NCI-H1417 (cell line): ENCODE measurements around the gene LRP8.
A peak's percentile ranks its signal among the peaks of the same experiment; 100 is the strongest.
"Not testable (repeated sequence)": the region's sequence is repeated elsewhere in the genome, so short reads cannot be mapped to it uniquely, and the experiment has no call there.

ENCODE experiments used
- DNase-seq, 3 experiments: peaks; one replicate each; lab custom pipeline; 2025; lab: John Stamatoyannopoulos, UW

Gene LRP8

DNA sequence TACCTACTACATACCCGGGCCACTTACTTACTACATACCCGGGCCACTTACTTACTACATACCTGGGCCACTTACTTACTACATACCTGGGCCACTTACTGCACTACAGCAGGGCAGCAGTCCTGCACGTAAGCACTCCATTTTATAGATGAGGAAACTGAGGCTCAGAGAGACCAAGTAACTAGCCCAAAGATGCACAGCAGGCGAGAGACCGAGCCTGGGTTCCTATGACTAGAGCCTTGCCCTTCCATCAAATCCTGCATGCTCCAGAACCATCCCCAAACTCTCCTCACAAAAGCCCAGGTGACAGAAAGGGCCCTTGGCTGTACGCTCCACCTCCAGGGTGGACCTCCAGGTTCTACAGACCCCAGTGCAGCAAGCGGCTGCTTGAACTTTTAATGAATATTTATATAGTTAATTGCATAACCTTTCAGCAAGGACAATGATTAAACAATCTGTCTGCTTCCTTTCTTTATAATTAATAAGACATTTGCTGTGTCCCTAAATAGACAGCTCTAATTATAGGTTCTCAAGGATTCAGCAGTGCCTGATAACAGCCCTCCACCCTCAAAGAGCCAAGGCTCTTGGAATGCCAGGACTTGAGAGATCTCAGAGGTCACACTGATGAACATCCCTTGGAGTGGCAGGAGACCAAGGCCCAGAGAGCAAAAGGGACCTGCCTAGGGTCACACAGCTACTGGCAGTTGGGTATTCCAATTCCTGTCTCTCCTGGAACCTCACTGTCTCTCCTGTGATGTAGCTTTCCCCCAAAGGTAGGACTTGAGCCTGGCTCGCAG is 43.4 kb downstream of the LRP8 start:
- DNase-seq = no peak

DNA sequence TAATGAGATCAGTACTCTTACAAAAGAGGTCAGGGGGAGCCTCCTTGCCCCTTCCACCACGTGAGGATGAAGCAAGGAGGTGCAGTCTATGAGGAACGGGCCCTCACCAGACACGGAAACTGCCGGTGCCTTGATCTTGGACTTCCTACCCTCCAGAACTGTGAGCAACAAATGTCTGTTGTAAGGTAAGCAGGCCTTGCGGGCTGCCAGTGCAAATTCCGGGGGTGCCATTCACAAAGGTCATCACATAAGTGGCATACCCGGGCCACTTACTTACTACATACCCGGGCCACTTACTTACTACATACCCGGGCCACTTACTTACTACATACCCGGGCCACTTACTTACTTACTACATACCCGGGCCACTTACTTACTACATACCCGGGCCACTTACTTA is 44.7 kb downstream of the LRP8 start:
- not testable (repeated sequence) for DNase-seq

DNA sequence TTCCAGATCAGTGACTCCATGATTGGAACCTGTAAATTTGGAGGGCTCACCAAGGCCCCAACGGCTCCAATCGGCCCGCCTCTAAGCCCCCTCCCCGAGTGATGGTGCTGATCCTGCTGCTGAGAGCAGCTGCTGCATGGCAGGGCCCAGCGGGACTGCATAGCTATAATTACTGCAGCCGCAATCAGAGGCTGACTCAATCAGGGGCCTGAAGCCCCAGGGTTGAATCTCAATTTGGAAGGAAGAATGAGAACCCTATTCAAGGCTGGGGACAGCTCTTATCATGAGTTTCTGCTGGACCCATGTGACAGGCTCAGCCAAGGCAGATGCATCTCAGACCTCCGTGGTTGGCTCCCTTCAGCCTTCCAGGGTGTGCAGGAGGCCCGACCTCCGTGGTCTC is 46.7 kb downstream of the LRP8 start:
- DNase-seq = peak in 1 of 3 experiments; percentile 6

DNA sequence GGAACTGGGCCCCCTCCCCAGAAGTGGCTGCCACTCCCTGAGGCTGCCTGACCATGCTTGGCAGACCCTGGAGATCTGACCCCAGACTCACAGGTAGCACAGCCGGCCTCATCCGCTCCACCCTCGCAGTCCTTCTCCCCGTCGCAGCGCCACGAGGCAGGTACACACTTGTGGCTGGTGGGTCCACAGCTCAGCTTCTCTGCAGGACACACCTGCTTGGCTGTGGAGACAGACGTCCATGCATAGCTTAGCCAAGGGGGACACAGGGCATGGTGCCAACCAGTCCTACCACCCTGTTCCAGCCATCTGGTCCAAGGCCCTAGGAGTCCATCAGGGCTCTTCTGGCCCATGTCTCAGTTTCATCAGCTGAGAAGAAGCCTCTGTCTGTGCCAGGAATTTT is 47.4 kb downstream of the LRP8 start:
- no peak for DNase-seq

DNA sequence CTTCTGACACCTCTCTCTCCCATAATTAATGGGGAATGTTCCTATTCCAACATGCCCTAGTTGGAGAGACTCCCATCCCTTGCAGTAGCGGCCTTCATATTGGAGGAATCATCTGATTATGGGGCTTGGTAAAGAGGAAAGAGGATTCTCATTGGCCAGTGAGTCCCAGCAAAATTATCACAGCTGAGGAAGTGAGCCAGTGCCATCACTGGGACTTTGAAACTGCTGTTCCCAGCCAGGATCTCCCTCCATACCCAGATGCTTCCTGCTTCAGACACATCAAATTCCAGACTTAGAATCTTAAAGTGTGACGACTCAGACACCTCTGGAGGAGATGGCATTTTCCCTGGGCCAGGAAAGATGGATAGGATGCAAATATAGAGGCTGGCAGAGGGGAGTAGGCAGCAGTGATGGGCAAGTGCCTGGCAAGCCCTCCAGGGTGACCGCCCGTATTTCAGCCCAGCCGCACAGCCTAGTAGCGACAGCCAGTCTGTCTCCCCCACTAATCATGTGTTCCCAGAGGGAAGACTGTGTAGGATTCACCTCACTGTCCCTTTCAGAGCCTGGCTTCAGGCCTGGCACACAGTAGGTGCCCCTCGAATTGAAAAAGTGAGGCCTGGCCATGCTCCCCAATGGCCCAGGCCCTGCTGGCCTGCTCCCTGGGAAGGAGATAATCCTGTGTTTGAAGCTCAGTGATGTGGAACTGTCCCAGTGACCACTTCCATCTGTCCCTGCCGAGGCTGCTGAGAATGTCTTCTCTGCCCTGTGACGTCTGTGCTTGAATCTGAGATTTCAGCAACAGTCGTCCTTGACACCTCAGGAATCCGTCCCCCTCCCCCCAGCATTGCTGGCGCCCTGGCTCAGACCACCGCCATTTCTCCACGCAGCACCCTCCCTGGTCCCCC is 48.3 kb downstream of the LRP8 start:
- DNase-seq = no peak

DNA sequence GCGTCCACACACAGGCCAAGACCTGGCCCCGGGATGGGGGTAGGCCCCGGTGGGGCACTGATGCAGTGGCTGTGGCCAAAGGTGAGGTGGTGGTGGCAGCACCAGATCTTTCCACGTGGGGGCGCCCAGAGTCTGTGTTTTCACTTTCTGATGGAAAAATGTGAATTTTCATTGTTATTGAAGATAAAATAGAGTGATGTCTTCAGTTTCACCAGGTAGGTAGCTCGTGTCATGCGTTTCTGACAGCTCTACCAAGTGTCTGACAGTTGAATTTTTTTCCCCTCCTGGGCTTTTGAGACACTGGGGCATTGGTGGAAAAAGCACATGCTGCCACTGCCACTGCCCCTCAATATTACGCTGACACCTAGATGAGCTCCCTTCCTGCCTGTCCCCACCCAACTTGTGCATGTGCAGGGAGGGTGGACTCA is 49.6 kb downstream of the LRP8 start:
- DNase-seq = peak; percentile 19 to 50 (median 30)

DNA sequence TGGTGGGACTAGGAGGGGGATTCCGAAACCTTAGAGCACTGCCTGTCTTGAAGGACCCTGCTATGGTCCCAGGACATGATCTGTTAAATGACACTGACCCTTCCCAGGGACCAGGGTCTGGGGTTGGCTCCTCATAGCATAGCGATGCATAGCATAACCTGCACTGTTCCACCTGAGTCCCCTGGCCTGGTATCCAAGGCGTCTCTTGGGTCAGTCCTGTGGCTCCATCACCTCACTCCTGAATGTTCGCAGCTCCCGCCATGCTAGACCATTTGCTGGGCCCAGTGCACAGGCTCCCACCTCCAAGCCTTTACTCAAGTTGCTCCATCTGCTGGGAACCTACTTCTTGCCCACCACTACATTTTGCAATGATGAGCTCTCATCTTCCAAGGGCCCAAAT is 50.5 kb downstream of the LRP8 start:
- no peak for DNase-seq

DNA sequence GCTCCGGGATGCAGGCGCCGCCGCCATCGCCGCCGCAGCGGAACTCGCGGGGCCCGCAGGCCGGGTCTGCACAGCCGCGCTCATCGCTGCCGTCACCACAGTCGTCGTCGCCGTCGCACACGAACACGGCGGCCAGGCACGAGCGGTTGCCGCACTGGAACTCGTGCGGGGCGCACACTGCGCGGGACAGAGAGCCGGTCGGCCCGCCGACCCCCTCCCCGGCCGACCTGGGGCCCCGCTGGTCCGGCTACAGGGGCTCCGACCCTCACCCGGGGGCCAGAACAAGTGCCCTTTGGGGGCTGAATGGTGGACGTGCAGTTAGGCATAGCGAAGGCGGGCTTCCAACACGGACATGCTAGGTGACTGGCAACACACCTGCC is 51.0 kb downstream of the LRP8 start:
- DNase-seq = no peak

DNA sequence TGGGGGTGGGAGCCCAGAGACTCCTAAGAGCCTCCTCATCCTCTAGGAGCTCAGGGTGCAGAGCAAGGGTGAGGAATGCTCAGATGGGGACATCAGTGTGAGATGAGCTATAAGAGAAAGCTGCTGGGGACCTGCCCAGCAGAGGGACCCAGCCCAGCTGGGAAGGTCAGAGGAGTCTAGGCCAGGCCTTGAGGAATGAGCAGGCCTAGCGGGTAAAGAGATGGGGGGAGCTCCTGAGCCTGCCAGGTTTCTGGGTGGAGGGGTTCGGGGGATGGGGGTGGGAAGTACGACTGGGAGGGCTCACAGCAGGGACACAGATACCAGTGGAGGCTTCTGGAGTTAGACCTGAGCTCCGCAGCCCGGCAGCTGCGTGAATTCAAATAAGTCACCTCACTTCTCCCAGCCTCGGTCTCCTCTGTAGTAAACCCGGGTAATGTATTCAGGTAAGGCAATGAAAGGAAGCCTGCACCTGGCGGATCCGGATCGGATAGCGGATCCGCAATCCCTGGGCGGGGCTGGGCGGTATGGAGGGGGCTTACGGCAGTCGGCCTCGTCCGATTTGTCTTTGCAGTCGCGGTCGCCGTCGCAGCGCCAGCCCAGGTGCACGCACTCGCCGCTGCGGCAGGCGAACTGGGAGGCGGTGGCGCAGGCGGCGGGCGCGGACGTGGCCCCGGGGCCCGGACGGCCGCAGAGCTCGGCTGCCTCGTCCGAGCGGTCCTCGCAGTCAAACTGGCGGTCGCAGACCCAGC is 51.5 kb downstream of the LRP8 start:
- no peak for DNase-seq

DNA sequence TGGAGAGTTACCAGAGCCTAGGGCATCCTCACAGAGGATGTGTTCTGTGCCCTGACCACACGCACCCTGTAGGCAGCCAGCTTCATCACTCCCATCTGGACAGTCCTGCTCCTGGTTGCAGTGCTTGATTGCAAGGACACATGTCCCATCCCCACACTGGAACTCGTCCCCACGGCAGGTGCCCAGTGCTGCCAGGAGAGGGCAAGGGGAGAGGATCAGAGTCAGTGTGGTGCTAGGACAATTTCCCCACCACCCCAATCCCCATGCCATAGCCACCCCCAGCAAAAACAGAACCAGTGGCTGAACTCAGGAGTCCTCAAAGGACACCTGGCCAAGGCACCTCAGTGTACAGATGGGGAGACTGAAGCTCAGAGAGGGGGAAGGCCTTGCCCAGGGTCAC is 52.3 kb downstream of the LRP8 start:
- DNase-seq = no peak

DNA sequence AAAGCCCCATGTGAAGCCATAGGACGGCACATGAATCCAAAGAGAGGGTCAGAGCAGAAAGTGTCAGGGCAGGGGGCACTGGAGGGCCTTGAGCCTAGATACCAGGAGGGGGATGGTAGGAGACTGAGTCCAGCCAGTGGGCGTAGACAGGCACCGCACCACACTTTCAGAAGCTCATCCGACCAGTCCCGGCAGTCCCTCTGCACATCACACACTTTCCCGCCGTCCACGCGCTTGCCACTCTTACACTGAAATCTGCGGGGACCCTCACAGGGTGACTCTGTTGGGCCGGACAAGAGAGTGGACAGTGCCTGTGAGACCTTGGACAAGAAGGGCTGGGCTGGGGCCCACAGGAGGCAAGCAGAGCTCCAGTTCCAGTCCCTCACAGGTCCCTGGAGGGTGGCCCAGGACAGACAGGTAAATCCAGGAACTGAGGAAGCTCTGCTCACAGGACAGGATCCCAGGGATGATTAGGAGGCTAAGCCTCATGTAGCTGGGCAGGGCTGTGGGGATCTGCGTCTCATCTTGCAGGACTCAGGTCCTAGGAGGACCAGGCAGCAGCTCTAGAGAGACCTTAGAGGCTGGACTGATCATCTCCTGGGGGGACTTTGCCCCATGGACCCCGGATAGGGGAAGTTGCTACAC is 53.2 kb downstream of the LRP8 start:
- no peak for DNase-seq

DNA sequence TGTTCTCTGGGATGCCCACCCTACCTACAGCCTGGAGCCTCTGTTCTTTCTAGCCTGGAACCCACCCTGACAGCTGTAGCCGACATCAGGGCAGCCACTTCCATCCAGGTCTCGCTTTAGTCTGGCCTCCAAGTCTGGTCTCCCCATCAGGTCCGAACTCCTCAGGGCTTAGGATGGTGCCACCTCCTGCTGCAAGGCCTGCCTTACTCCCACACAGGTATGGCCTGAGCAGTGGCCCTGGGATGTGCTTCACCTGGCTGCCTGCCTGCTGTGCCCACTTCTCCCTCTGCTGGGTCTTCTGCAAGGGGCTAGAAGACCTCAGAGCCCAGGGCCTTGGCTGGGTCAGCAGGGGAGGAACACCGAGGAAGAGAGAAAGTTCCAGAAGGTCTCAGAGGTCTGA is 53.8 kb downstream of the LRP8 start:
- DNase-seq = no peak

DNA sequence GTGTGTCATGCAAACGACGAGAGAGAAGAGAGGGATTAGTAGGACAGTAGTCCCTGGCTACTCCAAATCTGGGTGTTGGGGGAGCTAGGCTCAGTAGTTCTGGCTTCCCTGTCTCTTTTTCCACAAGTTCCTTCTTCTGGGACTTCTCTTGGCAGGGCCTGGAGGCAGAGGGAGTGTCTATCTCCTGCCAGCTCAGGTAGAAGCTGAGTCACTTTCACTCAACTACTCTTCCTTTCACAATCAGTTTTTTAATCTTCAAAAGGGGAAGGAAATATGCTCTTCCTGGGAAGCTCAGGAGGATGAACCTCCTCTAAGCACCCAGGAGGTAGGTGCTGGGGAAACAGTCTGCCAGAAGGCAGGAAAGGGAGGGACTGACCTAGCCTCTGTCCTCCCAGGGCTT is 54.3 kb downstream of the LRP8 start:
- no peak for DNase-seq

DNA sequence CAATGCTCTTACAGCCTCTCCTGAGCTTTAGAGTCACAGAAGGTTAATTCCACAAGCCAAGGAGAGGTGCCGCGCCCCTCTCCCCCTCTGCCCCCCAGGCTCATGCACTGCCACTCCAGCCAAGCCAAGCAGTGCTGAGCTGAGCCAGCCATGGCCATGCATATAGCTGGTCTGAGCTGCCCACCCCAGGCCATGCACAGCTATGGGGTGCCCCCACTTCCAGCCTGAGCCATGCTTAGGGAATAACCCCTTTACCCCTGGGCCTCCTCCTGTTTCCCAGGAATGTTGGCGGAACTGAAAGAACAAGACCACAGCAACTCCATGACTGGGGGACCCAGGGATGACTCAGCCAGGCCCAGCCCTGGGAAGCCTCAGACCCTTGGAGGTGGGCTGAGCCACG is 55.5 kb downstream of the LRP8 start:
- no peak for DNase-seq

DNA sequence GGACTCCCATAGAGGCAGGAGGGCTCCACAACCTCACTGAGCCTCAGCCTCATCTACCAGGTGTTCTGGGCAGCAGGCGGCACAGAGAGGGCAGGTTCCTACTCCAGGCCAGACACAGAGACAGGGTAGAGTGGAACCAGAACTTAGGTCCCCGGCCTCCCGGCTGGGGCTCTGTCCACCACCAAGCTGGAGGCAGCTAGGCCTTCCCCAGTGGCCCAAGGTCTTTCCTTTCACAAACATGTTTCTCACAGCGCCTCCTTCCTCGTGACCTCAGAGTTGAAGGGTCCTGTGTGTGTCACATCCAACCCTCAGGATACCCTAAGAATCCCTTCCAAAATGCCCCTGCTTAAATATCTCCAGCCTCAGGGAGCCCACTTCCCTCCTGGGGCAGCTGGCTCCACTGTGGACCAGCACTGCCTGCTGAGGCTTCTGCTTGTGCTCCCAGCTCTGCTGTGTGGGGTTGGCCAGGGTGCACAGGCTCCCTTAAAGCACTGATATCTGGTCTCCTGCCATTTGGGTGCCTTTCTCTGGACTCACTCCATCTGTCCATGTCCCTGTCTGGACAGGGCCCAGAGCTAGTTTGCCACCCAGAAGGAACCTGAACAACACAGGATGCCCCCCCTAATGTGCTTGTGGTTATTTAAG is 56.3 kb downstream of the LRP8 start:
- DNase-seq = no peak

DNA sequence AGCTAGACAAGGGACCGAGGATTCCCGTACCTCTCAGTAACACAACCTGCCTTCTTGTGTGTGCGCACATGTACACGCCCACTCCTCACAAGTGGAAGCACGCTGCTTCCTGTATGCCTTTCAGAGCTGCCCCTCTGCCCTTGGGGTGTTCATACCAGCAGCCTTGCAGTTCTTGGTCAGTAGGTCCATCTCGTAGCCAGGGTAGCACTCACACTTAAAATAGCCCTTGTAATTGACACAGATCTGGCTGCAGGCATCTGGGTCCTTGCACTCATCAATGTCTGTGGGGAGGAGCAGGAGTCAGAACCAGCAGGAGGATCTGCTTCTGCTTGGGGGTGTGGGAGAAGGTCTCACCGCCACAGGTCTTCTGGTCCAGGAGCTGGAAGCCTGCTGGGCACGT is 57.0 kb downstream of the LRP8 start:
- no peak for DNase-seq

DNA sequence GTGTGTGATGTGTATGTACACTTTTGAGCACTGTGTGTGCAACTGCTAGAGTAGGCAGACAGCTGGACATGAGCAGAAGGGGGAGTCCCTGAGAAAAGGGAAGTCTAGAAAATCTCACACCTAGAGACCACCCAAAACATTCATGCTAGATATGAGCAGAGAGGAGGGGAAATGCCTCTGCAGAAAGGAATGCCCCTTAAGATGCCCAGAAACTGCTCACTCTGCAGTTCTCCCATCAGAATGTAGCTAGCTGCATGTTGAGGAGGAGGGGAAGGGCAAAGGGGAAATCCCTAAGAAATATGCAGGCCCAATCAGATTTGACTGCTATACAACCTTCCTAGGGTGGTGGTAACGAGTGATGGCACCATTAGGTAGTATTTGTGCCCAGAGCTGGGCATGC is 57.8 kb downstream of the LRP8 start:
- no peak for DNase-seq

DNA sequence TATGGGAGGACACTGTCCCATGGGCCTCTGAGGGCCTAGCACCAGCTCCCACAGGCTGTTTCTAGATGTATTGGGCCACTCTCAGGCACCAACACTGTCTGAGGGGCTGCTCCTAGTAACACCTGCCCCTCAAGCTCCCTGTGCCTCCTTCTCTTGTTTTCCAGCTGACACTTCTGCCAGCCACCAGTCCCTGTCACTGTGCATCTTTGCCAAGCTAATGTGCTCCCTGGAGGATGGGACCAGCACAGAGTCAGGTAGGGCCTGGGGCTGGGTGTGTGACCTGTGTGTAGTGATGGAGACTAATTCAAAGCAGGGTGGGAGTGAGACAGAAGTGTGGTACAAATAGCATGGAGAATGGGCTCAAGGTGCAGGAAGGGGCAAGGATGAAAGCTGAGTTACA is 60.1 kb downstream of the LRP8 start:
- DNase-seq = no peak

DNA sequence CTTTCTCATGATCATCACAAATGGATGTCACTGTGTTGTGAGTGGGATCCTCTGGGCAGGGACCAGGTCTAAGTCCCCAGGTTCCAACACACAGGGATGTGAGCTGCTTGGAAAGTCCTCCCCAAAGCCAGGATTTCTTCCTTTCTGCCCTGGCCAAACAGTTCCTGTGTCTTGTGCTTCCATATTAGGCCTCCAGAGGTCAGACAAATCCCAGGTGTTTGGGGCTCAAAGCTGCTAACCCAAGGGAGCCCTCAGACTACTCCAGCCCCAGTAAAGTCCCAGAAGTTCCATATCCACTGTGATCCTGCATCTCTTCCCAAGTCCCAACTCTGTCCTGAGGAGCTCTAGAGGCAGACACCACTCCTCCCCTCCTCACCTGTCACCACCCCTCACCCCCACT is 61.8 kb downstream of the LRP8 start:
- DNase-seq = peak in 2 of 3 experiments; percentile 11 to 20

DNA sequence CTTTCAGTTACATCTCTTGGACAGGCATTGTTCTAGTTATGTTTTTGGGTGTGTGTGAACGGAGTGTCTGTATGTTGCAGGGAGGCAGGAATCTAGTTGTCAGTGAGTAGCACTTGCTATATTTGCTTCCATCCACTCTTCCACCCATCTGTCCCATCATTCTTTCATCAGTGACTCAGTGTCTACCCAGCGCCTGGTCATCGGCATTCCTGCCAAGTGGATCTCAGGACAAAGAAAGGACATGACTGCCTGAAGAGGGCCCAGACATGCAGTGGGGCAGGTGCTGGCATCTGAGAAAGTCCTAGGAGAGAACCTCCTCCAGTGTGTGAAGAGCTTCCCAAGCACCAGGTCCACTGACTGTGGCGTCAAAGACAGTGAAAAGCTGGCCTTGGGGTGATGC is 62.3 kb downstream of the LRP8 start:
- DNase-seq = no peak

DNA sequence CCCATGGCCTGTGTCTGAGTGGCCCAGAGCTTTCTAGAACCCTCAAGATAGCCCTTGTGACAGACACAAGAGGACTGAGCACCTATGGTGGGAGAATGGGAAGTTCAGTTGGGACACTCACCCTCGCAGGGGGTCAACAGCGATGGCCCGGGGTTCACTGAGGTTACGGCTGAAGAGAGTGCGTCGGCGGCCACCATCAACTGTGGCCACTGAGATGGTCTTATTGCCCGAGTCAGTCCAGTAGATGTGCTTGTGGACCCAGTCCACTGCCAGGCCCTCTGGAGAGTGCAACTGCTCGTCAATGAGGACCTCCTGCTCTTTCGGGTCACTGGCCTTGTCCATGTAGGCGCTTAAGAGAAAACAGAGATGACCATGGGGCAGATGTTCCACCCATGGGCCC is 63.8 kb downstream of the LRP8 start:
- no peak for DNase-seq

DNA sequence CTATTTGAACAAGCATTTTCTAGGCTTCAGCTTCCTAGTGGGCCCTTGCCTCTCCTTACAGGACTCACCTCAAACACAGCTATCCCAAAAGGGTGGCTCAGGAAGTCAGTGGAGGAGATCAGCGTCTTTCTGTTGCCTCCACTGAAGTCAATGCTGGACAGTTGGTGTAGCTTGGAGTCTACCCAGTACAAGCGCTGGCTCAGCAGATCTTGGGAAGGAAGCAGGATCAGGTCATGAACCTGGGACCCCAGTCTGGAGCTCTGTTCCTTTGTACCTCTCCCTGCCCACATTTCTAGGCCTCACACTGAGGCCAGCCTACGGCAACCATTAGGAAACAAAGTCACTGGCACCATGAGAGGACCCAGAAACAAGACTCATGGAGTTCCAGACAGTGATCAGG is 65.9 kb downstream of the LRP8 start:
- no peak for DNase-seq
